OCI-LY3 (cell line): ENCODE measurements around the gene VPS29.
"Not testable (repeated sequence)": the region's sequence is repeated elsewhere in the genome, so short reads cannot be mapped to it uniquely, and the experiment has no call there.

Source experiments
- H2AFZ ChIP-seq: fragments of 200-600, 300-600 bp; shearing (Covaris generic); 2 replicates; pipeline ENCODE4 v1.6.0; 2014; ENCODE audit warnings: antibody characterized with exemption, low read depth, low read length
- H3K27ac ChIP-seq: fragments of 200-600, 300-600 bp; sonication (generic); 2 replicates; pipeline ENCODE4 v1.5.1; 2014; ENCODE audit warnings: mild to moderate bottlenecking, low read length, moderate library complexity, mixed read lengths
- H3K27me3 ChIP-seq: fragments of 200-600, 300-600 bp; sonication (generic); 2 replicates; pipeline ENCODE4 v1.6.1; 2014; ENCODE audit warnings: low read depth, low read length, mixed read lengths
- H3K36me3 ChIP-seq: fragments of 200-600, 300-600 bp; sonication (generic); replicated peaks from 2 replicates; pipeline ENCODE3; 2014; ENCODE audit warnings: low read depth, low read length, mixed read lengths
- H3K4me1 ChIP-seq: fragments of 300-600, 200-600 bp; sonication (generic); 2 replicates; pipeline ENCODE4 v1.6.1; 2014; ENCODE audit warnings: low read length, mixed read lengths
- H3K4me2 ChIP-seq: fragments of 200-600, 300-600 bp; sonication (generic); 2 replicates; pipeline ENCODE4 v1.6.1; 2014; ENCODE audit warnings: low read length, mixed read lengths
- H3K4me3 ChIP-seq: fragments of 300-600, 200-600 bp; sonication (generic); 2 replicates; pipeline ENCODE4 v1.5.1; 2014; ENCODE audit warnings: antibody characterized with exemption, mild to moderate bottlenecking, low read length, moderate library complexity
- H3K79me2 ChIP-seq: fragments of 300-600, 200-600 bp; shearing (Covaris generic); 2 replicates; pipeline ENCODE4 v1.6.1; 2014; ENCODE audit warnings: mild to moderate bottlenecking, low read length, mixed read lengths
- H3K9ac ChIP-seq: fragments of 300-600, 200-600 bp; shearing (Covaris generic); 2 replicates; pipeline ENCODE4 v1.6.0; 2014; ENCODE audit warnings: mild to moderate bottlenecking, low read length, moderate library complexity
- H3K9me3 ChIP-seq: fragments of 200-600, 300-600 bp; shearing (Covaris generic); 2 replicates; pipeline ENCODE4 v1.6.1; 2014; ENCODE audit warnings: low read length, mixed read lengths; ENCODE audit not compliant: insufficient read depth
- H4K20me1 ChIP-seq: fragments of 200-600, 300-600 bp; sonication (generic); 2 replicates; pipeline ENCODE4 v1.6.1; 2016; ENCODE audit warnings: low read length, mixed read lengths; ENCODE audit not compliant: insufficient read depth
- CTCF ChIP-seq: fragments of 200-600, 300-600 bp; sonication (generic); IDR thresholded peaks from 2 replicates; pipeline ENCODE4 v1.5.1; 2014; ENCODE audit warnings: antibody characterized with exemption, low read length, low read depth
- EZH2phosphoT487 ChIP-seq: fragments of 200-600 bp; shearing (Covaris generic); IDR thresholded peaks from 2 replicates; pipeline ENCODE4 v1.6.1; 2018; ENCODE audit warnings: antibody characterized with exemption, mixed run types, low read depth

The VPS29 gene

DNA sequence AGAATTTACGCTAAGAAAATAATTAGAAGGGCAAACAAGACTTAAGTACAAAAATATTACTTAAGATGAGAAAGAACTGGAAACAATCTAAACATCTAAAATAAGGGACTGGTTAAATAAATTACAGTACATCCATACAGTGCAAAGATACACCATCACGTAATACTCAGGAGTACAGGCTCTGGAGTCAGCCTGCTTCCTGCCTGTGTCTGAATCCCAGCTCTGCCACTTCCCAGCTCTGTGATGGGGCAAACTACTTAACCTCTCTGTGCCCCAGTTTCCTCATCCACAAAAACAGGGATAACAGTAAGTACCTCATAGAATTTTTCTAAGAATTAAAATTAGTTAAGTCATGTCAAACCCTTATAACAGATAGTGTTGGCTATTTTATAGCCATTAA is 45.2 kb upstream of the VPS29 start:
- H3K27me3 ChIP-seq: no peaks in the 10 kb centered on the region
- no peaks in the 10 kb centered on the region for H3K9me3 ChIP-seq
- peaks cover 73% of the 10 kb centered on the region for H3K79me2 ChIP-seq
- H3K9ac ChIP-seq: no peak overlapping the region
- no peak overlapping the region for H3K27ac ChIP-seq
- no peak overlapping the region for H3K4me2 ChIP-seq
- peaks cover 7% of the 10 kb centered on the region for H3K4me1 ChIP-seq
- H4K20me1 ChIP-seq: peaks cover 61% of the 10 kb centered on the region
- peaks cover 57% of the 10 kb centered on the region for H3K36me3 ChIP-seq
- H3K4me3 ChIP-seq: no peak overlapping the region
- TF ChIP-seq EZH2phosphoT487 (no peak), CTCF (no peak)
- H2AFZ ChIP-seq: no peak overlapping the region

DNA sequence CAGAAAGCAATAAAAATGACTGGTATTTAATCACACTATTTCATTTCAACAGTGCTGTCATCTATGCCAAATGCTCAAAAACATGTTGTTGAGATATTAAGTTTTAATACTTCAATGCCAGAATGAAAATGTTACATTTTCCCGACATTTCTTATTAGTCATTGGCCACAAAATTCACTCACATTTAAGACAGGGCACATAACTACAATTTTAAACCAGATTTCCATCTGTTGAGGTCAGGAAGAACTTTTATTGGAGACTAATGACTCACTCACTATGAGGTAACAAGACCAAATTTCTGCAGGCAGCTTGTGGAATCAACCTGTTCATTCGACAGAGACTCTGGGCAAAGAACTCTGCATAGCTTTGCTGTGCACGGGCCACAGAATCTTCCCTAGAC is 44.4 kb upstream of the VPS29 start:
- Histone ChIP-seq H3K4me1 (peaks cover 7% of the 10 kb centered on the region), H3K4me2 (no peak overlapping the region), H3K36me3 (peaks cover 55% of the 10 kb centered on the region), H3K79me2 (peaks cover 71% of the 10 kb centered on the region), H3K9ac (no peak overlapping the region), H3K27me3 (no peaks in the 10 kb centered on the region), H4K20me1 (peaks cover 54% of the 10 kb centered on the region), H3K9me3 (no peaks in the 10 kb centered on the region), H2AFZ (no peak overlapping the region), H3K27ac (no peak overlapping the region), H3K4me3 (no peak overlapping the region)
- TF ChIP-seq EZH2phosphoT487 (no peak), CTCF (no peak)

DNA sequence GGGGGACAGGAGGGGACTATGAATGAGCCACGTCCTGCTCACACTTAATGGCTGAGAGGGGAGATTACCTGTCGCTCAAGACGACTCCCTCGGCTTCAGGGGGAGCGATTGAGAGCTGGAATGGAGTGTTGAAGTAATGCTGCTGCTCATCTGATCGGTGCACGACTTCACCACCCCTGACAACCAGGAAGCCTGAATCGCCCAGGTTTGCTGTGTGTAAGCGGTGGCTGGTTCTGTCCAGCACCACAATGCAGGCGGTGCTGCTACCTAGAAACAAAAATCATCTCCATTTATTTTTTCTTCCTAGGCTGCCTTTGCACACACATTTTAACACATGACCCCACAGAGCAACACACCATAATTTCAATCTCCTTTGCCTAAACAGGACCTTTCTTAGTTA is 43.9 kb upstream of the VPS29 start:
- Histone ChIP-seq H3K4me3 (no peak overlapping the region), H4K20me1 (peaks cover 49% of the 10 kb centered on the region), H3K4me1 (peaks cover 7% of the 10 kb centered on the region), H2AFZ (no peak overlapping the region), H3K9ac (no peak overlapping the region), H3K27ac (no peak overlapping the region), H3K9me3 (no peaks in the 10 kb centered on the region), H3K27me3 (no peaks in the 10 kb centered on the region), H3K79me2 (peaks cover 66% of the 10 kb centered on the region), H3K4me2 (no peak overlapping the region), H3K36me3 (peaks cover 52% of the 10 kb centered on the region)
- TF ChIP-seq EZH2phosphoT487 (no peak), CTCF (no peak)

DNA sequence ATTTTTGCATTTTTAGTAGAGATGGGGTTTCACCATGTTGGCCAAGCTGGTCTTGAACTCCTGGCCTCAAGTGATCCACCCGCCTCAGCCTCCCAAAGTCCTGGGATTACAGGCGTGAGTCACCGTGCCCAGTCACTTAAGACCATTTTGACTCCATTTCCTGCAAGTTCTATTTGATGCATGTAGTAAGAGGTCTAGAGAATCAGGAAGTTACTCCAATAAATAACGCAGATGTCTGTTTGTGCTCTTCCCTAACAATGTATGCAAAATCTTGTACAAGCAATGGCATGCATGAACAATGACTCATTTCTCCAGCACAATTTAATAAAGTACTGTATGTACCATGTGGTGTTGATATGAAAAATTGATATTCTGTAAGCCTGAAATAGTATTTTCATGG is 43.3 kb upstream of the VPS29 start:
- H3K4me2 ChIP-seq, H3K27ac ChIP-seq, H2AFZ ChIP-seq, H3K27me3 ChIP-seq, H3K4me1 ChIP-seq, H3K9ac ChIP-seq, H3K4me3 ChIP-seq, H3K9me3 ChIP-seq: not testable (repeated sequence)
- peaks cover 48% of the 10 kb centered on the region for H4K20me1 ChIP-seq
- H3K79me2 ChIP-seq: peaks cover 62% of the 10 kb centered on the region
- H3K36me3 ChIP-seq: peaks cover 48% of the 10 kb centered on the region

DNA sequence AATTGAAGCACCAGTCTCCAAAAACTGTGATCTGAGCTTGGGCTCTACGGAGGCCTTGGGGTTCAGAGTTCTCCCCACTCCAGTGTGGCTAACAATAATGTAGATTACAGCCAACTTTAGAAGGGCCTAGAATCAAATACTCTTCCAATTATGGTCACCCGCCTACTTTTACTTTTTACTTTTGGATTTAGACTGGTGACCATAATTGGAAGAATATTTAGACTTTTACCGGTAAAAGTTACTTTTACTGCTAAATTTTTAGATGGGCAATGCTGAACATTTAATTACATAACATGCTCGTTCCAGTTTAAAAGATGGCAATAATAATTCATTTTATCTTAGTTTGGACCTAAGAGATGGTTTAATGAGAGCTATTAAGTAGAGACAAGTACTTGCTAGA is 42.1 kb upstream of the VPS29 start:
- Histone ChIP-seq H3K4me3 (no peak overlapping the region), H4K20me1 (peaks cover 50% of the 10 kb centered on the region), H3K27me3 (no peaks in the 10 kb centered on the region), H3K9ac (no peak overlapping the region), H3K4me2 (no peak overlapping the region), H2AFZ (no peak overlapping the region), H3K79me2 (peaks cover 56% of the 10 kb centered on the region), H3K4me1 (peaks cover 11% of the 10 kb centered on the region), H3K9me3 (no peaks in the 10 kb centered on the region), H3K27ac (no peak overlapping the region), H3K36me3 (peaks cover 55% of the 10 kb centered on the region)
- no peak for TF ChIP-seq CTCF
